Adrenal gland (tissue), 5 donors: Measurements from ENCODE around the gene CLCF1.
"Not testable (repeated sequence)": the region's sequence is repeated elsewhere in the genome, so short reads cannot be mapped to it uniquely, and the experiment has no call there.

Experiments
- POLR2A ChIP-seq, 2 donors: fragments of 450-650 bp; IDR thresholded peaks; one replicate each; pipeline ENCODE4 v1.6.1; 2017; ENCODE audit warnings: antibody characterized with exemption in 2 of 2, mild to moderate bottlenecking in 2 of 2, moderate library complexity in 1 of 2
- TF ChIP-seq, protein P1 (sequence below), 6 experiments: fragments of 450-650 bp in 4 of 6; fragments of 200-600 bp in 2 of 6; sonication (generic) in 1 of 6; IDR thresholded peaks; 1 replicate in 5 of 6; 2 replicates in 1 of 6; pipeline versions ENCODE4 v1.5.1 to v1.8.0; 2016 to 2021; ENCODE audit warnings: antibody characterized with exemption in 6 of 6, mild to moderate bottlenecking in 2 of 6, moderate library complexity in 1 of 6
- donor health status: DM: no; HTN: no; CAD: no.

- TF ChIP-seq, protein P1, sequence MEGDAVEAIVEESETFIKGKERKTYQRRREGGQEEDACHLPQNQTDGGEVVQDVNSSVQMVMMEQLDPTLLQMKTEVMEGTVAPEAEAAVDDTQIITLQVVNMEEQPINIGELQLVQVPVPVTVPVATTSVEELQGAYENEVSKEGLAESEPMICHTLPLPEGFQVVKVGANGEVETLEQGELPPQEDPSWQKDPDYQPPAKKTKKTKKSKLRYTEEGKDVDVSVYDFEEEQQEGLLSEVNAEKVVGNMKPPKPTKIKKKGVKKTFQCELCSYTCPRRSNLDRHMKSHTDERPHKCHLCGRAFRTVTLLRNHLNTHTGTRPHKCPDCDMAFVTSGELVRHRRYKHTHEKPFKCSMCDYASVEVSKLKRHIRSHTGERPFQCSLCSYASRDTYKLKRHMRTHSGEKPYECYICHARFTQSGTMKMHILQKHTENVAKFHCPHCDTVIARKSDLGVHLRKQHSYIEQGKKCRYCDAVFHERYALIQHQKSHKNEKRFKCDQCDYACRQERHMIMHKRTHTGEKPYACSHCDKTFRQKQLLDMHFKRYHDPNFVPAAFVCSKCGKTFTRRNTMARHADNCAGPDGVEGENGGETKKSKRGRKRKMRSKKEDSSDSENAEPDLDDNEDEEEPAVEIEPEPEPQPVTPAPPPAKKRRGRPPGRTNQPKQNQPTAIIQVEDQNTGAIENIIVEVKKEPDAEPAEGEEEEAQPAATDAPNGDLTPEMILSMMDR (IDR thresholded peaks at IDR 0.05) = peak in 1 of 6 experiments; percentile 10
- not testable (repeated sequence) for TF ChIP-seq POLR2A (IDR thresholded peaks at IDR 0.05)
Observed at GRCh38 chr11:67402192-67402839, 28.9 kb upstream of the CLCF1 start.
